ENCODE measurements around the gene SOS1.

DNA sequence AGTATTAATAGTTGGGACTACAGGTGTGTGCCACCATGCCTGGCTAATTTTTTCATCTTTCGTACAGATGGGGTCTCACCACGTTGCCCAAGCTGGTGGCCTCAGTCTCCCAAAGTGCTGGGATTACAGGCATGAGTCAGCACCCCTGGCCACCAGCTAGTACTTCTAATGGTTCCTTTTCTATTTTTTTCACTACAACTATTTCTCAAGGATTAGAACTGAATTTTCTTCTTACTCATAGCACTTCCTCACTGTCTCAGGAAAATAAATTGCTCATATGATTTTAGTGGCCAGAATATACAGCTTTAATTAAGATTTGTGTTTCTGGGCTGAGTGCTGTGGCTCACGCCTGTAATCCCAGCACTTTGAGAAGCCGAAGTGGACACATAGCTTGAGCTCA is 43.2 kb upstream of the SOS1 start:
- TF ChIP-seq, protein P1, sequence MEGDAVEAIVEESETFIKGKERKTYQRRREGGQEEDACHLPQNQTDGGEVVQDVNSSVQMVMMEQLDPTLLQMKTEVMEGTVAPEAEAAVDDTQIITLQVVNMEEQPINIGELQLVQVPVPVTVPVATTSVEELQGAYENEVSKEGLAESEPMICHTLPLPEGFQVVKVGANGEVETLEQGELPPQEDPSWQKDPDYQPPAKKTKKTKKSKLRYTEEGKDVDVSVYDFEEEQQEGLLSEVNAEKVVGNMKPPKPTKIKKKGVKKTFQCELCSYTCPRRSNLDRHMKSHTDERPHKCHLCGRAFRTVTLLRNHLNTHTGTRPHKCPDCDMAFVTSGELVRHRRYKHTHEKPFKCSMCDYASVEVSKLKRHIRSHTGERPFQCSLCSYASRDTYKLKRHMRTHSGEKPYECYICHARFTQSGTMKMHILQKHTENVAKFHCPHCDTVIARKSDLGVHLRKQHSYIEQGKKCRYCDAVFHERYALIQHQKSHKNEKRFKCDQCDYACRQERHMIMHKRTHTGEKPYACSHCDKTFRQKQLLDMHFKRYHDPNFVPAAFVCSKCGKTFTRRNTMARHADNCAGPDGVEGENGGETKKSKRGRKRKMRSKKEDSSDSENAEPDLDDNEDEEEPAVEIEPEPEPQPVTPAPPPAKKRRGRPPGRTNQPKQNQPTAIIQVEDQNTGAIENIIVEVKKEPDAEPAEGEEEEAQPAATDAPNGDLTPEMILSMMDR (IDR thresholded peaks at IDR 0.05; ENCODE audit: low read depth, low read length, poor library complexity, severe bottlenecking) = no peak
- no peak for TF ChIP-seq EZH2phosphoT487 (IDR thresholded peaks at IDR 0.05; ENCODE audit: borderline replicate concordance, low read length)
